Measurements from ENCODE around the gene IGSF1.

DNA sequence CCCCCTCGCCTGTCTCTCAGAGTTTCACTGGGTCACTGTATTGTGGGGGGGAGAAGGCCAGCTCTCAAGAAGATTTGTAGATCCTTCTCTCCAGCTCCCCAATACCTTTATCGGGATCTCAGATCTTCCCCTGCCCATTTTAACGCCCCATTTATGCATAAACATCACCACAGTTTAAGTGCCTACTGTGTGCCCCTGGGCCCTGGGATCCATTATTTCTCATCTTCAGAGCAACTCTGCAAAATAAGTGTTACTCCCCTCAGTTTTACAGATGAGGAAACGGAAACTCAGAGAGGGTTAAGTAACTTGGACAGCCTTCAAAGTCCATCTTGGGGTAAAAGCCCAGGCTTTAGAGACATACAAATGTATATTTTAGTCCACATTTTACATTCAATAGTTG lies 421 bp upstream of the IGSF1 start:
- TF ChIP-seq POLR2A (IDR thresholded peaks at IDR 0.05; ENCODE audit: borderline replicate concordance, extremely low read depth, insufficient read depth, insufficient read length): no peak
- no peak for TF ChIP-seq JUND (IDR thresholded peaks at IDR 0.05)
- TF ChIP-seq, protein P1, sequence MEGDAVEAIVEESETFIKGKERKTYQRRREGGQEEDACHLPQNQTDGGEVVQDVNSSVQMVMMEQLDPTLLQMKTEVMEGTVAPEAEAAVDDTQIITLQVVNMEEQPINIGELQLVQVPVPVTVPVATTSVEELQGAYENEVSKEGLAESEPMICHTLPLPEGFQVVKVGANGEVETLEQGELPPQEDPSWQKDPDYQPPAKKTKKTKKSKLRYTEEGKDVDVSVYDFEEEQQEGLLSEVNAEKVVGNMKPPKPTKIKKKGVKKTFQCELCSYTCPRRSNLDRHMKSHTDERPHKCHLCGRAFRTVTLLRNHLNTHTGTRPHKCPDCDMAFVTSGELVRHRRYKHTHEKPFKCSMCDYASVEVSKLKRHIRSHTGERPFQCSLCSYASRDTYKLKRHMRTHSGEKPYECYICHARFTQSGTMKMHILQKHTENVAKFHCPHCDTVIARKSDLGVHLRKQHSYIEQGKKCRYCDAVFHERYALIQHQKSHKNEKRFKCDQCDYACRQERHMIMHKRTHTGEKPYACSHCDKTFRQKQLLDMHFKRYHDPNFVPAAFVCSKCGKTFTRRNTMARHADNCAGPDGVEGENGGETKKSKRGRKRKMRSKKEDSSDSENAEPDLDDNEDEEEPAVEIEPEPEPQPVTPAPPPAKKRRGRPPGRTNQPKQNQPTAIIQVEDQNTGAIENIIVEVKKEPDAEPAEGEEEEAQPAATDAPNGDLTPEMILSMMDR (IDR thresholded peaks at IDR 0.05 in 2 of 3, conservative IDR thresholded peaks at IDR 0.05 in 1 of 3; ENCODE audit: borderline replicate concordance in 1 of 3, insufficient read depth in 1 of 3, low read depth in 2 of 3, low read length in 2 of 3): no peak
- no peak for TF ChIP-seq POLR2AphosphoS5 (IDR thresholded peaks at IDR 0.05; ENCODE audit: low read depth, low read length)
- TF ChIP-seq, protein P2, sequence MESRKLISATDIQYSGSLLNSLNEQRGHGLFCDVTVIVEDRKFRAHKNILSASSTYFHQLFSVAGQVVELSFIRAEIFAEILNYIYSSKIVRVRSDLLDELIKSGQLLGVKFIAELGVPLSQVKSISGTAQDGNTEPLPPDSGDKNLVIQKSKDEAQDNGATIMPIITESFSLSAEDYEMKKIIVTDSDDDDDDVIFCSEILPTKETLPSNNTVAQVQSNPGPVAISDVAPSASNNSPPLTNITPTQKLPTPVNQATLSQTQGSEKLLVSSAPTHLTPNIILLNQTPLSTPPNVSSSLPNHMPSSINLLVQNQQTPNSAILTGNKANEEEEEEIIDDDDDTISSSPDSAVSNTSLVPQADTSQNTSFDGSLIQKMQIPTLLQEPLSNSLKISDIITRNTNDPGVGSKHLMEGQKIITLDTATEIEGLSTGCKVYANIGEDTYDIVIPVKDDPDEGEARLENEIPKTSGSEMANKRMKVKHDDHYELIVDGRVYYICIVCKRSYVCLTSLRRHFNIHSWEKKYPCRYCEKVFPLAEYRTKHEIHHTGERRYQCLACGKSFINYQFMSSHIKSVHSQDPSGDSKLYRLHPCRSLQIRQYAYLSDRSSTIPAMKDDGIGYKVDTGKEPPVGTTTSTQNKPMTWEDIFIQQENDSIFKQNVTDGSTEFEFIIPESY (IDR thresholded peaks at IDR 0.05; ENCODE audit: extremely low read depth, insufficient replicate concordance, low read length): no peak
- TF ChIP-seq, protein P3, sequence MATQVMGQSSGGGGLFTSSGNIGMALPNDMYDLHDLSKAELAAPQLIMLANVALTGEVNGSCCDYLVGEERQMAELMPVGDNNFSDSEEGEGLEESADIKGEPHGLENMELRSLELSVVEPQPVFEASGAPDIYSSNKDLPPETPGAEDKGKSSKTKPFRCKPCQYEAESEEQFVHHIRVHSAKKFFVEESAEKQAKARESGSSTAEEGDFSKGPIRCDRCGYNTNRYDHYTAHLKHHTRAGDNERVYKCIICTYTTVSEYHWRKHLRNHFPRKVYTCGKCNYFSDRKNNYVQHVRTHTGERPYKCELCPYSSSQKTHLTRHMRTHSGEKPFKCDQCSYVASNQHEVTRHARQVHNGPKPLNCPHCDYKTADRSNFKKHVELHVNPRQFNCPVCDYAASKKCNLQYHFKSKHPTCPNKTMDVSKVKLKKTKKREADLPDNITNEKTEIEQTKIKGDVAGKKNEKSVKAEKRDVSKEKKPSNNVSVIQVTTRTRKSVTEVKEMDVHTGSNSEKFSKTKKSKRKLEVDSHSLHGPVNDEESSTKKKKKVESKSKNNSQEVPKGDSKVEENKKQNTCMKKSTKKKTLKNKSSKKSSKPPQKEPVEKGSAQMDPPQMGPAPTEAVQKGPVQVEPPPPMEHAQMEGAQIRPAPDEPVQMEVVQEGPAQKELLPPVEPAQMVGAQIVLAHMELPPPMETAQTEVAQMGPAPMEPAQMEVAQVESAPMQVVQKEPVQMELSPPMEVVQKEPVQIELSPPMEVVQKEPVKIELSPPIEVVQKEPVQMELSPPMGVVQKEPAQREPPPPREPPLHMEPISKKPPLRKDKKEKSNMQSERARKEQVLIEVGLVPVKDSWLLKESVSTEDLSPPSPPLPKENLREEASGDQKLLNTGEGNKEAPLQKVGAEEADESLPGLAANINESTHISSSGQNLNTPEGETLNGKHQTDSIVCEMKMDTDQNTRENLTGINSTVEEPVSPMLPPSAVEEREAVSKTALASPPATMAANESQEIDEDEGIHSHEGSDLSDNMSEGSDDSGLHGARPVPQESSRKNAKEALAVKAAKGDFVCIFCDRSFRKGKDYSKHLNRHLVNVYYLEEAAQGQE (IDR thresholded peaks at IDR 0.05; ENCODE audit: low read depth): no peak
- no peak for TF ChIP-seq YY1 (IDR thresholded peaks at IDR 0.05; ENCODE audit: extremely low read depth, insufficient replicate concordance, low read depth, low read length)
